WTC11 (cell line): ENCODE measurements around the gene PAK1IP1. TPM values are rescaled to one million over a fixed set of nuclear protein-coding genes. Genes with fewer than 3 reads are reported as not detected.

Source experiments
- ATAC-seq: fragments of 200-7000 bp; cut with Tn5 transposase; 2 replicates; pipeline ENCODE4 v1.10.0; 2021; ENCODE audit warnings: mild to moderate bottlenecking, moderate library complexity
- CTCF ChIA-PET: fragments of 300-600 bp; sonication (Branson Sonifier 250); formaldehyde crosslinking; loops from one replicate; lab custom pipeline; 2021; ENCODE audit warnings: antibody characterized with exemption; lab: Charles Lee
- POLR2A ChIA-PET: fragments of 350-600 bp; sonication (Branson Sonifier 250); formaldehyde crosslinking; loops from one replicate; lab custom pipeline; 2021; ENCODE audit warnings: antibody characterized with exemption; lab: Charles Lee
- DNase-seq: peaks from one replicate; pipeline ENCODE4 v3.0.0; 2021; ENCODE audit warnings: low spot score
- H3K27ac Mint-ChIP-seq: 2 replicates; pipeline ENCODE4 v1.8.0; 2021; ENCODE audit warnings: mixed read lengths
- H3K27me3 Mint-ChIP-seq: 2 replicates; pipeline ENCODE4 v1.8.0; 2021; ENCODE audit warnings: low read depth, mild to moderate bottlenecking, moderate library complexity, mixed read lengths
- H3K36me3 Mint-ChIP-seq: 2 replicates; pipeline ENCODE4 v1.8.0; 2021; ENCODE audit warnings: mixed read lengths
- H3K4me1 Mint-ChIP-seq: 2 replicates; pipeline ENCODE4 v1.8.0; 2022; ENCODE audit warnings: mixed read lengths
- H3K4me3 Mint-ChIP-seq: 2 replicates; pipeline ENCODE4 v1.8.0; 2021; ENCODE audit warnings: mild to moderate bottlenecking, moderate library complexity, mixed read lengths
- H3K9me3 Mint-ChIP-seq: 2 replicates; pipeline ENCODE4 v1.8.0; 2021; ENCODE audit warnings: mixed read lengths
- ATF1 ChIP-seq: sonication (generic); formaldehyde crosslinking; IDR thresholded peaks from 2 replicates; pipeline ENCODE4 v1.8.1; 2023; ENCODE audit warnings: mild to moderate bottlenecking, moderate library complexity, missing genetic modification reagents
- CBFB ChIP-seq: sonication (generic); formaldehyde crosslinking; IDR thresholded peaks from 2 replicates; pipeline ENCODE4 v1.8.1; 2022; ENCODE audit warnings: mild to moderate bottlenecking, low read depth, missing genetic modification reagents
- CREB1 ChIP-seq: sonication (generic); formaldehyde crosslinking; IDR thresholded peaks from 2 replicates; pipeline ENCODE4 v1.8.0; 2023; ENCODE audit warnings: mild to moderate bottlenecking, missing genetic modification reagents
- EMX1 ChIP-seq: fragments of 250-450 bp; sonication (Bioruptor Pico); IDR thresholded peaks from 2 replicates; pipeline ENCODE4 v1.8.0; 2021; ENCODE audit warnings: mild to moderate bottlenecking
- ETV6 ChIP-seq: sonication (generic); formaldehyde crosslinking; IDR thresholded peaks from 2 replicates; pipeline ENCODE4 v1.8.1; 2022; ENCODE audit warnings: mild to moderate bottlenecking, missing genetic modification reagents
- FOXK1 ChIP-seq: sonication (generic); formaldehyde crosslinking; IDR thresholded peaks from 2 replicates; pipeline ENCODE4 v1.8.0; 2022; ENCODE audit warnings: mild to moderate bottlenecking, moderate library complexity, missing genetic modification reagents
- GTF2I ChIP-seq: fragments of 250-450 bp; sonication (Bioruptor Pico); conservative IDR thresholded peaks from 2 replicates; pipeline ENCODE4 v1.4.0; 2021; ENCODE audit warnings: mild to moderate bottlenecking
- HMGA2 ChIP-seq: fragments of 250-450 bp; sonication (Bioruptor Pico); IDR thresholded peaks from 2 replicates; pipeline ENCODE4 v1.4.0; 2021; ENCODE audit warnings: mild to moderate bottlenecking, moderate library complexity
- IRF2 ChIP-seq: sonication (generic); formaldehyde crosslinking; IDR thresholded peaks from 2 replicates; pipeline ENCODE4 v1.8.0; 2022; ENCODE audit warnings: low read depth, missing genetic modification reagents, borderline replicate concordance
- MYBL2 ChIP-seq: sonication (generic); formaldehyde crosslinking; IDR thresholded peaks from 2 replicates; pipeline ENCODE4 v1.8.1; 2023; ENCODE audit warnings: mild to moderate bottlenecking, moderate library complexity, missing genetic modification reagents
- NFE2L1 ChIP-seq: sonication (generic); formaldehyde crosslinking; IDR thresholded peaks from 2 replicates; pipeline ENCODE4 v1.8.1; 2023; ENCODE audit warnings: missing genetic modification reagents
- OVOL2 ChIP-seq: fragments of 250-450 bp; sonication (Bioruptor Pico); IDR thresholded peaks from 2 replicates; pipeline ENCODE4 v1.9.0; 2021; ENCODE audit warnings: mild to moderate bottlenecking, borderline replicate concordance
- RELA ChIP-seq: sonication (generic); formaldehyde crosslinking; IDR thresholded peaks from 2 replicates; pipeline ENCODE4 v1.8.1; 2022; ENCODE audit warnings: missing genetic modification reagents, mild to moderate bottlenecking, borderline replicate concordance
- RORB ChIP-seq: fragments of 250-450 bp; sonication (Bioruptor Pico); IDR thresholded peaks from 2 replicates; pipeline ENCODE4 v1.9.0; 2021; ENCODE audit warnings: mild to moderate bottlenecking
- SMAD4 ChIP-seq: sonication (generic); formaldehyde crosslinking; IDR thresholded peaks from 2 replicates; pipeline ENCODE4 v1.8.0; 2022; ENCODE audit warnings: mild to moderate bottlenecking, missing genetic modification reagents
- SOX15 ChIP-seq: fragments of 250-450 bp; sonication (Bioruptor Pico); IDR thresholded peaks from 2 replicates; pipeline ENCODE4 v1.9.0; 2021; ENCODE audit warnings: mild to moderate bottlenecking
- SP1 ChIP-seq: sonication (generic); formaldehyde crosslinking; conservative IDR thresholded peaks from 2 replicates; pipeline ENCODE4 v1.8.1; 2022; ENCODE audit warnings: missing genetic modification reagents
- ZNF263 ChIP-seq: sonication (generic); formaldehyde crosslinking; IDR thresholded peaks from 2 replicates; pipeline ENCODE4 v1.8.1; 2022; ENCODE audit warnings: low read depth, mild to moderate bottlenecking, moderate library complexity, missing genetic modification reagents
- total RNA-seq: library from RNA; stranded (reverse); gene quantifications from 3 replicates; pipeline ENCODE4 v1.2.3, GENCODE V29; 2021
- TF ChIP-seq, protein P1 (sequence below): fragments of 200-600 bp; IDR thresholded peaks from 2 replicates; pipeline ENCODE4 v1.8.0; 2022; ENCODE audit warnings: antibody characterized with exemption
- TF ChIP-seq, protein P2 (sequence below): sonication (generic); formaldehyde crosslinking; IDR thresholded peaks from 2 replicates; pipeline ENCODE4 v1.8.0; 2023; ENCODE audit warnings: mild to moderate bottlenecking, missing genetic modification reagents
- TF ChIP-seq, protein P3 (sequence below): sonication (generic); formaldehyde crosslinking; IDR thresholded peaks from 2 replicates; pipeline ENCODE4 v1.8.0; 2022; ENCODE audit warnings: mild to moderate bottlenecking, missing genetic modification reagents
- TF ChIP-seq, protein P4 (sequence below): sonication (generic); formaldehyde crosslinking; IDR thresholded peaks from 2 replicates; pipeline ENCODE4 v1.8.1; 2022; ENCODE audit warnings: low read depth, mild to moderate bottlenecking, moderate library complexity, missing genetic modification reagents, borderline replicate concordance
- TF ChIP-seq, protein P5 (sequence below): fragments of 250-450 bp; sonication (Bioruptor Pico); conservative IDR thresholded peaks from 2 replicates; pipeline ENCODE4 v1.9.0; 2021; ENCODE audit warnings: mild to moderate bottlenecking
- TF ChIP-seq, protein P6 (sequence below): sonication (generic); formaldehyde crosslinking; IDR thresholded peaks from 2 replicates; pipeline ENCODE4 v1.8.0; 2022; ENCODE audit warnings: mild to moderate bottlenecking, missing genetic modification reagents
- TF ChIP-seq, protein P7 (sequence below): sonication (generic); formaldehyde crosslinking; IDR thresholded peaks from 2 replicates; pipeline ENCODE4 v1.8.1; 2023; ENCODE audit warnings: mild to moderate bottlenecking, missing genetic modification reagents

The PAK1IP1 gene
- total RNA-seq, 1 experiment from 2014 or later = 30.4 TPM

DNA sequence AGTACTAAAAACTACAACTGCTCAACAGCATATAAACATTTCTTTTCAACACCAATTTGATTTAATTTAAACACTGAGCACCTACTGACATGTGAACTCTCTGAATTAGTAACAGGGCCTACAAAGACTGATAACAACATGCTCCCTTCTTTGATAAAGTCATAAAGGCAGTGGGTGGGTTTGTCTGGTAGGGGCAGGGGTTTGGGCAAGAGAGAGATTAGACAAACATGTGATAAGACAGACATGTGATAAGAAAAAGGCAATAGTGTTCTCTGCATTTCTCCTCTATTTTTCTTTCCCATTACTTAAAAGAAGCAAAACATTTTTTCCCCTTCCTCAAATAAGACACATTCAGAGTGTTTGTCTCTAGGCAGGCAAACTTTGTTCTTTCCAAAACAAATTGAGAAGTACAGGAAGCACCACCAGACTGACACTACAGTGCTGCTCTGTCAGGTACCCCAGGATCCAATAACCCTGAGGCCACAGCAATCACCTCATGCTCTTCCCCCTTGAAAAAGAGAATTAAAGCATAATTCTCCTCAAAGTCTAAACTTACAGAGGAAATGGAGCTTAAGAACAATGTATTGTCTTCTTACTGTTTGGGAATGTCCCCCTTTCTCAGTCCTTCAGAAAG, 12.3 kb upstream of the PAK1IP1 start:
- H3K27ac Mint-ChIP-seq = no peak overlapping the region
- ATAC-seq = no peak
- peaks cover 13% of the 10 kb centered on the region for H3K4me1 Mint-ChIP-seq

DNA sequence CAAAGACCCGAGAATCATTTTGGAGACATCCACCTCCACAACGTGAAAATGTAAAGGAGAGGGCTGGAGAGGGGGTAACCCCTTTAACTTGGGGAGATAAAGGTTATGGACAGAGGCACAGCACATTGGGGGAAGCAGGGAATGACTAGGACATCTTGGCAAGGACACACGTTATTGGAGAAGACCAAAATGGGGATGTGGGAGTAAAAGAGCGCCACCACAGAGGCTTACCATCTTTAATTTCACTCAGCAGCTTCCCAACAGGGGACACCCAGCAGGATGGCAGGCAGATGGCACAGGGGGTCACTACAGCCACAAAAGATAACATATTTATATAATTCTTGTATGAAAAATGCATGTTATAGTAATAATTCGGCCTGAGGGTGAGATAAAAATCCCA, 10.2 kb upstream of the PAK1IP1 start:
- Mint-ChIP-seq H3K9me3 (peaks cover 7% of the 10 kb centered on the region; the same call in 1 of the 2 replicates), H3K36me3 (no peaks in the 10 kb centered on the region), H3K27ac (no peak overlapping the region), H3K4me1 (peaks cover 21% of the 10 kb centered on the region), H3K4me3 (no peak overlapping the region), H3K27me3 (no peaks in the 10 kb centered on the region)
- ChIA-PET CTCF (no interaction called here), POLR2A (no interaction called here)
- ATAC-seq (no peak), DNase-seq (no peak)
- no peak for TF ChIP-seq OVOL2 (CRISPR knock-in tag)
- no peak for TF ChIP-seq RORB (CRISPR knock-in tag)
- TF ChIP-seq ZNF263 = no peak
- TF ChIP-seq NFE2L1 = no peak
- TF ChIP-seq, protein P1, sequence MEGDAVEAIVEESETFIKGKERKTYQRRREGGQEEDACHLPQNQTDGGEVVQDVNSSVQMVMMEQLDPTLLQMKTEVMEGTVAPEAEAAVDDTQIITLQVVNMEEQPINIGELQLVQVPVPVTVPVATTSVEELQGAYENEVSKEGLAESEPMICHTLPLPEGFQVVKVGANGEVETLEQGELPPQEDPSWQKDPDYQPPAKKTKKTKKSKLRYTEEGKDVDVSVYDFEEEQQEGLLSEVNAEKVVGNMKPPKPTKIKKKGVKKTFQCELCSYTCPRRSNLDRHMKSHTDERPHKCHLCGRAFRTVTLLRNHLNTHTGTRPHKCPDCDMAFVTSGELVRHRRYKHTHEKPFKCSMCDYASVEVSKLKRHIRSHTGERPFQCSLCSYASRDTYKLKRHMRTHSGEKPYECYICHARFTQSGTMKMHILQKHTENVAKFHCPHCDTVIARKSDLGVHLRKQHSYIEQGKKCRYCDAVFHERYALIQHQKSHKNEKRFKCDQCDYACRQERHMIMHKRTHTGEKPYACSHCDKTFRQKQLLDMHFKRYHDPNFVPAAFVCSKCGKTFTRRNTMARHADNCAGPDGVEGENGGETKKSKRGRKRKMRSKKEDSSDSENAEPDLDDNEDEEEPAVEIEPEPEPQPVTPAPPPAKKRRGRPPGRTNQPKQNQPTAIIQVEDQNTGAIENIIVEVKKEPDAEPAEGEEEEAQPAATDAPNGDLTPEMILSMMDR = no peak
- TF ChIP-seq, protein P2, sequence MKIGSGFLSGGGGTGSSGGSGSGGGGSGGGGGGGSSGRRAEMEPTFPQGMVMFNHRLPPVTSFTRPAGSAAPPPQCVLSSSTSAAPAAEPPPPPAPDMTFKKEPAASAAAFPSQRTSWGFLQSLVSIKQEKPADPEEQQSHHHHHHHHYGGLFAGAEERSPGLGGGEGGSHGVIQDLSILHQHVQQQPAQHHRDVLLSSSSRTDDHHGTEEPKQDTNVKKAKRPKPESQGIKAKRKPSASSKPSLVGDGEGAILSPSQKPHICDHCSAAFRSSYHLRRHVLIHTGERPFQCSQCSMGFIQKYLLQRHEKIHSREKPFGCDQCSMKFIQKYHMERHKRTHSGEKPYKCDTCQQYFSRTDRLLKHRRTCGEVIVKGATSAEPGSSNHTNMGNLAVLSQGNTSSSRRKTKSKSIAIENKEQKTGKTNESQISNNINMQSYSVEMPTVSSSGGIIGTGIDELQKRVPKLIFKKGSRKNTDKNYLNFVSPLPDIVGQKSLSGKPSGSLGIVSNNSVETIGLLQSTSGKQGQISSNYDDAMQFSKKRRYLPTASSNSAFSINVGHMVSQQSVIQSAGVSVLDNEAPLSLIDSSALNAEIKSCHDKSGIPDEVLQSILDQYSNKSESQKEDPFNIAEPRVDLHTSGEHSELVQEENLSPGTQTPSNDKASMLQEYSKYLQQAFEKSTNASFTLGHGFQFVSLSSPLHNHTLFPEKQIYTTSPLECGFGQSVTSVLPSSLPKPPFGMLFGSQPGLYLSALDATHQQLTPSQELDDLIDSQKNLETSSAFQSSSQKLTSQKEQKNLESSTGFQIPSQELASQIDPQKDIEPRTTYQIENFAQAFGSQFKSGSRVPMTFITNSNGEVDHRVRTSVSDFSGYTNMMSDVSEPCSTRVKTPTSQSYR (CRISPR knock-in tag) = no peak
- TF ChIP-seq EMX1 (CRISPR knock-in tag) = no peak
- TF ChIP-seq IRF2 (CRISPR knock-in tag) = no peak
- no peak for TF ChIP-seq GTF2I

More for the DNA sequence above, 12.3 kb upstream of the PAK1IP1 start:
- no peak for DNase-seq
- Mint-ChIP-seq H3K27me3 (no peaks in the 10 kb centered on the region), H3K36me3 (no peaks in the 10 kb centered on the region), H3K4me3 (no peak overlapping the region), H3K9me3 (peaks cover 7% of the 10 kb centered on the region; the same call in 1 of the 2 replicates)
- TF ChIP-seq SP1 (CRISPR knock-in tag) (no peak), CBFB (no peak), ATF1 (no peak), HMGA2 (no peak), CREB1 (CRISPR knock-in tag) (no peak), RELA (CRISPR knock-in tag) (no peak), ETV6 (CRISPR knock-in tag) (no peak), SOX15 (no peak), GTF2I (no peak), FOXK1 (no peak), SMAD4 (CRISPR knock-in tag) (no peak), MYBL2 (no peak)
- TF ChIP-seq, protein P3, sequence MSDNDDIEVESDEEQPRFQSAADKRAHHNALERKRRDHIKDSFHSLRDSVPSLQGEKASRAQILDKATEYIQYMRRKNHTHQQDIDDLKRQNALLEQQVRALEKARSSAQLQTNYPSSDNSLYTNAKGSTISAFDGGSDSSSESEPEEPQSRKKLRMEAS (CRISPR knock-in tag) = no peak
- TF ChIP-seq, protein P4, sequence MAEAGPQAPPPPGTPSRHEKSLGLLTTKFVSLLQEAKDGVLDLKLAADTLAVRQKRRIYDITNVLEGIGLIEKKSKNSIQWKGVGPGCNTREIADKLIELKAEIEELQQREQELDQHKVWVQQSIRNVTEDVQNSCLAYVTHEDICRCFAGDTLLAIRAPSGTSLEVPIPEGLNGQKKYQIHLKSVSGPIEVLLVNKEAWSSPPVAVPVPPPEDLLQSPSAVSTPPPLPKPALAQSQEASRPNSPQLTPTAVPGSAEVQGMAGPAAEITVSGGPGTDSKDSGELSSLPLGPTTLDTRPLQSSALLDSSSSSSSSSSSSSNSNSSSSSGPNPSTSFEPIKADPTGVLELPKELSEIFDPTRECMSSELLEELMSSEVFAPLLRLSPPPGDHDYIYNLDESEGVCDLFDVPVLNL = no peak
- TF ChIP-seq, protein P5, sequence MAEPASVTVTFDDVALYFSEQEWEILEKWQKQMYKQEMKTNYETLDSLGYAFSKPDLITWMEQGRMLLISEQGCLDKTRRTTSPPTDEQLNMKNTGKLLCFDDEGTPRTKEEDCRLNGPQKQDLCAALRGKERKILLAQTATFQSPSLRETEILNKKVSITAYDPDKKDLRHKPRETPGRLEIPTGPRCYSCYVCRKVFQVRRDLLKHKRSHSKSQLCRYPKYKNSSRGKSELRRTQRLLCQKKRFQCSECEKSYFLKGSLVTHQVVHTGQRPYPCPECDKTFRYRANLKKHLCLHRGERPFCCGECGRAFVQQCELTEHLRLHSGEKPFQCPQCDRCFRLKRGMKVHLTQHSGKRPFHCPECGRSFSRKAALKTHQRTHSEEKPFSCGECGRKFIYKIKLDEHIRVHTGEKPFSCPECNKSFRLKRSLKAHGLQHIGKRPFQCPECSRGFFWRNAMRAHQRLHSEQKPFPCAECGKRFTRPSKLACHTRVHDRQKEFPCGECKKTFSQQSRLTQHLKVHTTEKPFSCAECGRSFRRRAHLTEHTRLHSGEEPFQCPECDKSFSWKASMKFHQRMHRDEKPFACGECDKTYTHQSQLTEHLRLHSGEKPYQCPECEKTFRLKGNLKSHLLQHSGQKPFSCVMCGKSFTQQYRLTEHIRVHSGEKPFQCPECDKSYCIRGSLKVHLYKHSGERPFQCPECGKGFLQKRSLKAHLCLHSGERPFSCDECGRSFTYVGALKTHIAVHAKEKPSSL (CRISPR knock-in tag) = no peak
- TF ChIP-seq, protein P2 (CRISPR knock-in tag) = no peak
- TF ChIP-seq, protein P6, sequence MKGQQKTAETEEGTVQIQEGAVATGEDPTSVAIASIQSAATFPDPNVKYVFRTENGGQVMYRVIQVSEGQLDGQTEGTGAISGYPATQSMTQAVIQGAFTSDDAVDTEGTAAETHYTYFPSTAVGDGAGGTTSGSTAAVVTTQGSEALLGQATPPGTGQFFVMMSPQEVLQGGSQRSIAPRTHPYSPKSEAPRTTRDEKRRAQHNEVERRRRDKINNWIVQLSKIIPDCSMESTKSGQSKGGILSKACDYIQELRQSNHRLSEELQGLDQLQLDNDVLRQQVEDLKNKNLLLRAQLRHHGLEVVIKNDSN (CRISPR knock-in tag) = no peak
- TF ChIP-seq, protein P7, sequence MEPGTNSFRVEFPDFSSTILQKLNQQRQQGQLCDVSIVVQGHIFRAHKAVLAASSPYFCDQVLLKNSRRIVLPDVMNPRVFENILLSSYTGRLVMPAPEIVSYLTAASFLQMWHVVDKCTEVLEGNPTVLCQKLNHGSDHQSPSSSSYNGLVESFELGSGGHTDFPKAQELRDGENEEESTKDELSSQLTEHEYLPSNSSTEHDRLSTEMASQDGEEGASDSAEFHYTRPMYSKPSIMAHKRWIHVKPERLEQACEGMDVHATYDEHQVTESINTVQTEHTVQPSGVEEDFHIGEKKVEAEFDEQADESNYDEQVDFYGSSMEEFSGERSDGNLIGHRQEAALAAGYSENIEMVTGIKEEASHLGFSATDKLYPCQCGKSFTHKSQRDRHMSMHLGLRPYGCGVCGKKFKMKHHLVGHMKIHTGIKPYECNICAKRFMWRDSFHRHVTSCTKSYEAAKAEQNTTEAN = no peak
- CTCF ChIA-PET = interaction anchor here (1.1 kb wide), 1 partner anchor 204 kb away, joined by 4 read pairs; no protein-coding TSS in a partner anchor
- POLR2A ChIA-PET = interaction anchor here (0.6 kb wide), 1 partner anchor 166 kb away, joined by 3 read pairs; no protein-coding TSS in a partner anchor
